T-helper 2 cell treated with Interferon-gamma antibody and Interleukin-4, amounts not matched to agents 5 μg/mL and 100 μg/mL, for 36 hours (primary cell): Measurements from ENCODE around the gene SAXO1.
"Not testable (repeated sequence)": the region's sequence is repeated elsewhere in the genome, so short reads cannot be mapped to it uniquely, and the experiment has no call there.

Experiments used
- DNase-seq: peaks from one replicate; pipeline ENCODE4 v3.0.0; 2021; ENCODE audit warnings: low spot score
- H3K27ac Mint-ChIP-seq: one replicate; pipeline ENCODE4 v1.8.0; 2021; ENCODE audit warnings: mild to moderate bottlenecking, mixed read lengths
- H3K27me3 Mint-ChIP-seq: one replicate; pipeline ENCODE4 v1.8.0; 2021; ENCODE audit warnings: low read depth, mixed read lengths
- H3K36me3 Mint-ChIP-seq: one replicate; pipeline ENCODE4 v1.8.0; 2021; ENCODE audit warnings: low read depth, mixed read lengths
- H3K4me1 Mint-ChIP-seq: one replicate; pipeline ENCODE4 v1.8.0; 2021; ENCODE audit warnings: low read depth, mixed read lengths
- H3K4me3 Mint-ChIP-seq: one replicate; pipeline ENCODE4 v1.8.0; 2022; ENCODE audit warnings: mild to moderate bottlenecking, moderate library complexity, mixed read lengths
- H3K9me3 Mint-ChIP-seq: one replicate; pipeline ENCODE4 v1.8.0; 2021; ENCODE audit warnings: mixed read lengths

SAXO1 gene

GRCh38 chr9:19023078-19023477 lies 9.9 kb downstream of the SAXO1 start:
- Mint-ChIP-seq H3K9me3 (no peaks in the 10 kb centered on the region), H3K4me3 (no peak overlapping the region), H3K27ac (no peak overlapping the region), H3K36me3 (no peaks in the 10 kb centered on the region), H3K27me3 (peaks cover 12% of the 10 kb centered on the region), H3K4me1 (peaks cover 7% of the 10 kb centered on the region)
- DNase-seq = no peak

DNA sequence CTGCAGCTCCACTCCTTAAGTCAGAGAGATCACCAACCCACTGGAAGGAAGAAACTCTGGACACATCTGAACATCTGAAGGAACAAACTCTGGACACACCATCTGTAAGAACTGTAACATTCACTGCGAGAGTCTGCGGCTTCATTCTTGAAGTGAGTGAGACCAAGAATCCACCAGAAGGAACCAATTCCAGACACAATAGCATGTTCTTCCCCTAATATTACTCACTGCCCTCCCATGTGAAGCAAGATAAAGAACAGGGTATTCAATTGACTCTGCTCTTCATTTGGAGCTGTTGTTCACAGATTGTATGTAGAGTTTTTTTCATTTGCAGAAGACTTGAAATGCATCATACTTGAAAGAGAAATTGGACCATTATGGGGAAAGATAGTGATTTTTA lies 10.8 kb downstream of the SAXO1 start:
- H3K27ac Mint-ChIP-seq = no peak overlapping the region

DNA sequence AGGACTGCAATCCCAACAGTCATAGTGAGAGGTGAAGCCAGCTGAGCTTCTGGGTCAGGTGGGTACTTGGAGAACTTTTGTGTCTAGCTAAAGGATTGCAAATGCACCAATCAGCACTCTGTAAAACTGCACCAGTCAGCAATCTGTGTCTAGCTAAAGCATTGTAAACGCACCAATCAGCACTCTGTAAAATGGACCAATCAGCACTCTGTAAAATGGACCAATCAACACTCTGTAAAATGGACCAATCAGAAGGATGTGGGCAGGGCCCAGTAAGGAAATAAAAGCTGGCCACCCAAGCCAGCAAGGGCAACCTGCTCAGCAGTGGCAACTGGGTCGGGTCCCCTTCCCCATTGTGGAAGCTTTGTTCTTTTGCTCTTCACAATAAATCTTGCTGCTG lies 11.4 kb downstream of the SAXO1 start:
- H3K4me3 Mint-ChIP-seq, H3K4me1 Mint-ChIP-seq, H3K27ac Mint-ChIP-seq, H3K36me3 Mint-ChIP-seq, H3K9me3 Mint-ChIP-seq, DNase-seq: not testable (repeated sequence)
- H3K27me3 Mint-ChIP-seq = peaks cover 12% of the 10 kb centered on the region

More for the DNA sequence above, 10.8 kb downstream of the SAXO1 start:
- Mint-ChIP-seq H3K4me1 (peaks cover 7% of the 10 kb centered on the region), H3K36me3 (no peaks in the 10 kb centered on the region), H3K4me3 (no peak overlapping the region), H3K27me3 (peaks cover 12% of the 10 kb centered on the region), H3K9me3 (no peaks in the 10 kb centered on the region)
- DNase-seq = no peak

DNA sequence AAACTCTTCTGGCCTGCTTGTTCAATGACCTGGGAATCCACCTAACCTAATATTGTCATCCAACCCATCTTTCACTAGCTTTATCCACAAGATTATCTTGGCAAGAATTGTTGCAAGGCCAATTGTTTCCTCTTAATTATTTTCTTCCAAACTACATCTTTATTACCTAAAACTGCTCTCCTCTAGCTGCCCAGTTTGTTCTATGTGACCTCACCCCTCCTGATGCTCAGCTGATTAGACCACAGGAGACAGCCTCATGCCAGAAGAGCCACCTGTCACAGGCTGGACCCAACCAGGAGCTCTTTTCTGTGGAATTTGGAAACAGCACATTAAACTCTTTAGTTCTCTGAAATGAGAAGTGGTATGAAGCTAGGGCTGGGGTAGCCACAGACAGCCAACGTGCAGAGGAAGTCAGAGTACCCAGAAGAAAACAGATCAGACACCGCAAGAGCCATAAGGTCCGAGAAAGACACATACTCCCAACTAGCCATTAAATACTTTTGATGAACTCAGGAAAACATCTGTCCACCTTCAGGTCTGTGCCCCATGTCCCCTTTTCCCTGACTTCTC lies 12.0 kb downstream of the SAXO1 start:
- Mint-ChIP-seq H3K27ac (no peak overlapping the region), H3K27me3 (peaks cover 12% of the 10 kb centered on the region), H3K9me3 (no peaks in the 10 kb centered on the region), H3K36me3 (no peaks in the 10 kb centered on the region), H3K4me1 (no peaks in the 10 kb centered on the region), H3K4me3 (no peak overlapping the region)
- no peak for DNase-seq

DNA sequence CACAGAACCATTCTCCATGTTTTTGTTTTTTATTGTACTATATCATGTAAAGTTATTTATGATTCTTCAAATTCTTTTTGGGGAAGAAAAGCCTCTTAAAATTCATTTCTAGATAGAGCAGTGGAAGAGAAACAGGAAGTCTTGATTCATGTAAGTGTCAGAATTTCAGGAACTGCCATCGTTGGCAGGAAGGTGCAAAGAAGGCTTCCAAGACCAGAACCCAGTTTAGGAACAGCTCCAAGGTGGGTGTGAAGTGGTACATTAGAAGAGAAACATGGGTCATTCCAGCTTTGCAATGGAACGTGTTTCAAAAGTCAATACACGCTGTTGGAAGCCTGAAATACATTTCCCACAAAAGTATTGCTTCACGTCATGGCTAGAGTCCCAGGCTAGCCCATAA lies 14.8 kb downstream of the SAXO1 start:
- Mint-ChIP-seq H3K27me3 (peaks cover 2% of the 10 kb centered on the region), H3K4me1 (no peaks in the 10 kb centered on the region), H3K9me3 (no peaks in the 10 kb centered on the region), H3K27ac (no peak overlapping the region), H3K36me3 (no peaks in the 10 kb centered on the region), H3K4me3 (no peak overlapping the region)
- no peak for DNase-seq

GRCh38 chr9:19009391-19009965 lies 23.5 kb downstream of the SAXO1 start:
- no peak overlapping the region for H3K4me3 Mint-ChIP-seq
- DNase-seq = no peak
- H3K9me3 Mint-ChIP-seq = no peaks in the 10 kb centered on the region
- no peak overlapping the region for H3K27ac Mint-ChIP-seq
- H3K27me3 Mint-ChIP-seq = no peaks in the 10 kb centered on the region
- no peaks in the 10 kb centered on the region for H3K4me1 Mint-ChIP-seq
- H3K36me3 Mint-ChIP-seq = no peaks in the 10 kb centered on the region

GRCh38 chr9:19000133-19000532 lies 32.9 kb downstream of the SAXO1 start:
- no peaks in the 10 kb centered on the region for H3K27me3 Mint-ChIP-seq
- DNase-seq = no peak
- H3K36me3 Mint-ChIP-seq = no peaks in the 10 kb centered on the region
- no peaks in the 10 kb centered on the region for H3K9me3 Mint-ChIP-seq
- H3K4me1 Mint-ChIP-seq = no peaks in the 10 kb centered on the region
- no peak overlapping the region for H3K27ac Mint-ChIP-seq
- H3K4me3 Mint-ChIP-seq = no peak overlapping the region

- H3K27me3 Mint-ChIP-seq = no peaks in the 10 kb centered on the region
- no peak overlapping the region for H3K27ac Mint-ChIP-seq
- no peaks in the 10 kb centered on the region for H3K4me1 Mint-ChIP-seq
Observed at GRCh38 chr9:18999173-18999785, 33.7 kb downstream of the SAXO1 start.

GRCh38 chr9:18997151-18997550 lies 35.9 kb downstream of the SAXO1 start:
- no peak overlapping the region for H3K27ac Mint-ChIP-seq
- no peak for DNase-seq
- H3K4me3 Mint-ChIP-seq = no peak overlapping the region
- no peaks in the 10 kb centered on the region for H3K9me3 Mint-ChIP-seq
- no peaks in the 10 kb centered on the region for H3K36me3 Mint-ChIP-seq
- H3K4me1 Mint-ChIP-seq = no peaks in the 10 kb centered on the region
- H3K27me3 Mint-ChIP-seq = no peaks in the 10 kb centered on the region

More at GRCh38 chr9:18999173-18999785, 33.7 kb downstream of the SAXO1 start:
- no peaks in the 10 kb centered on the region for H3K9me3 Mint-ChIP-seq
- no peaks in the 10 kb centered on the region for H3K36me3 Mint-ChIP-seq
- H3K4me3 Mint-ChIP-seq = no peak overlapping the region
- DNase-seq = no peak

- Mint-ChIP-seq H3K9me3 (no peaks in the 10 kb centered on the region), H3K4me3 (no peak overlapping the region), H3K27ac (no peak overlapping the region), H3K36me3 (no peaks in the 10 kb centered on the region), H3K27me3 (no peaks in the 10 kb centered on the region), H3K4me1 (no peaks in the 10 kb centered on the region)
- DNase-seq = no peak
Observed at GRCh38 chr9:18996211-18996610, 36.8 kb downstream of the SAXO1 start.

GRCh38 chr9:18994263-18994916 lies 38.6 kb downstream of the SAXO1 start:
- no peaks in the 10 kb centered on the region for H3K9me3 Mint-ChIP-seq
- DNase-seq = no peak
- H3K27me3 Mint-ChIP-seq = no peaks in the 10 kb centered on the region
- no peaks in the 10 kb centered on the region for H3K4me1 Mint-ChIP-seq
- H3K27ac Mint-ChIP-seq = no peak overlapping the region
- H3K4me3 Mint-ChIP-seq = no peak overlapping the region
- H3K36me3 Mint-ChIP-seq = no peaks in the 10 kb centered on the region

- not testable (repeated sequence) for H3K9me3 Mint-ChIP-seq, DNase-seq, H3K27me3 Mint-ChIP-seq, H3K4me1 Mint-ChIP-seq, H3K27ac Mint-ChIP-seq, H3K36me3 Mint-ChIP-seq, H3K4me3 Mint-ChIP-seq
Observed at GRCh38 chr9:18991197-18991596, 41.8 kb downstream of the SAXO1 start.

DNA sequence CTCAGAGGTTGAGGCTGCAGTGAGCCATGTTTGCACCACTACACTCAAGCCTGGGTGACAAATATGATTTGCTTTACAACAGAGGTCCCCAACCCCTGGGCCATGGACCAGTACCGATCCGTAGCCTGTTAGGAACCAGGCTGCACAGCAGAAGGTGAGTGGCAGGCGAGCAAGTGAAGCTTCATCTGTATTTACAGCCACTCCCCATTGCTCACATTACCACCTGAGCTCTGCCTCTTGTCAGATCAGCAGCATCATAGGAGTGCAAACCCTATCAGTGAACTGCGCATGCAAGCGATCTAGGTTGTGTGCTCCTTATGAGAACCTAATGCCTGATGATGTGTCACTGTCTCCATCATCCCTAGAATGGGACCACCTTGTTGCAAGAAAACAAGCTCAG lies 42.5 kb downstream of the SAXO1 start:
- Mint-ChIP-seq H3K27ac (no peak overlapping the region), H3K4me3 (no peak overlapping the region), H3K9me3 (no peaks in the 10 kb centered on the region), H3K27me3 (no peaks in the 10 kb centered on the region), H3K4me1 (no peaks in the 10 kb centered on the region), H3K36me3 (no peaks in the 10 kb centered on the region)
- DNase-seq = no peak

GRCh38 chr9:18989865-18990264 lies 43.1 kb downstream of the SAXO1 start:
- Mint-ChIP-seq H3K36me3 (no peaks in the 10 kb centered on the region), H3K4me1 (no peaks in the 10 kb centered on the region), H3K9me3 (no peaks in the 10 kb centered on the region), H3K4me3 (no peak overlapping the region), H3K27me3 (no peaks in the 10 kb centered on the region), H3K27ac (no peak overlapping the region)
- no peak for DNase-seq
